Measurements from ENCODE around the gene MARCHF7.

DNA sequence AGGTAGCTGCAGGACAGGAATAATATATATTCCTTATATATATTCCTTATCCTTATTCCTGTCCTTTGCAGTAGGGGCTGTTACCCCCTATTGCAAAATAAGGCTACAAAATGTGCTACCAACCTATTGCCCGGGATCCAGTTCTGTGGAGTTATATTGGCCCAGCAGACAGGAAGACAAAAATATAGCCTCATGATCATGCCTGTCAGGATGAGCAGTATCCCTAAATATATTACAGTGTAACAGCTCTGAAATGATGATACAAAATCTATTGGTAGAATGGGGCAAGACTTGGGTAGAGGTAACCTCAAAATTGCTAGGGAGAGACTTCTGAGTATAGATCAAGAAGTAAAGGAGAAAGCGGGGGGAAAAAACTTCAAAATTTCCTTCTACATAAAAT is 31.6 kb upstream of the MARCHF7 start:
- TF ChIP-seq, protein P1, sequence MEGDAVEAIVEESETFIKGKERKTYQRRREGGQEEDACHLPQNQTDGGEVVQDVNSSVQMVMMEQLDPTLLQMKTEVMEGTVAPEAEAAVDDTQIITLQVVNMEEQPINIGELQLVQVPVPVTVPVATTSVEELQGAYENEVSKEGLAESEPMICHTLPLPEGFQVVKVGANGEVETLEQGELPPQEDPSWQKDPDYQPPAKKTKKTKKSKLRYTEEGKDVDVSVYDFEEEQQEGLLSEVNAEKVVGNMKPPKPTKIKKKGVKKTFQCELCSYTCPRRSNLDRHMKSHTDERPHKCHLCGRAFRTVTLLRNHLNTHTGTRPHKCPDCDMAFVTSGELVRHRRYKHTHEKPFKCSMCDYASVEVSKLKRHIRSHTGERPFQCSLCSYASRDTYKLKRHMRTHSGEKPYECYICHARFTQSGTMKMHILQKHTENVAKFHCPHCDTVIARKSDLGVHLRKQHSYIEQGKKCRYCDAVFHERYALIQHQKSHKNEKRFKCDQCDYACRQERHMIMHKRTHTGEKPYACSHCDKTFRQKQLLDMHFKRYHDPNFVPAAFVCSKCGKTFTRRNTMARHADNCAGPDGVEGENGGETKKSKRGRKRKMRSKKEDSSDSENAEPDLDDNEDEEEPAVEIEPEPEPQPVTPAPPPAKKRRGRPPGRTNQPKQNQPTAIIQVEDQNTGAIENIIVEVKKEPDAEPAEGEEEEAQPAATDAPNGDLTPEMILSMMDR (IDR thresholded peaks at IDR 0.05): no peak
- TF ChIP-seq POLR2AphosphoS5 (IDR thresholded peaks at IDR 0.05; ENCODE audit: insufficient read depth in 1 of 2, low read depth in 1 of 2): no peak
- TF ChIP-seq POLR2A (IDR thresholded peaks at IDR 0.05): no peak
